ENCODE data around the gene PDE6B.
"Not testable (repeated sequence)": the region's sequence is repeated elsewhere in the genome, so short reads cannot be mapped to it uniquely, and the experiment has no call there.

PDE6B gene

GRCh38 chr4:589219-589963 is 36.0 kb upstream of the PDE6B start:
- TF ChIP-seq CTCF (IDR thresholded peaks at IDR 0.05; ENCODE audit: low read depth, low read length) = no peak
- DNase-seq (ENCODE audit: extremely low read depth, low read depth) = no peak

- no peak for TF ChIP-seq CTCF (IDR thresholded peaks at IDR 0.05; ENCODE audit: low read depth, low read length)
- no peak for DNase-seq (ENCODE audit: extremely low read depth, low read depth)
These were observed 35.0 kb upstream of the PDE6B start for GRCh38 chr4:590313-590841.

GRCh38 chr4:592178-592577 is 33.2 kb upstream of the PDE6B start:
- not testable (repeated sequence) for DNase-seq (ENCODE audit: extremely low read depth, low read depth)

- no peak for TF ChIP-seq CTCF (IDR thresholded peaks at IDR 0.05; ENCODE audit: low read depth, low read length)
- no peak for DNase-seq (ENCODE audit: extremely low read depth, low read depth)
These were observed 32.4 kb upstream of the PDE6B start for GRCh38 chr4:592825-593520.

- DNase-seq (ENCODE audit: extremely low read depth, low read depth) = no peak
- no peak for TF ChIP-seq CTCF (IDR thresholded peaks at IDR 0.05; ENCODE audit: low read depth, low read length)
These were observed 26.4 kb upstream of the PDE6B start for GRCh38 chr4:598925-599324.

- no peak for TF ChIP-seq CTCF (IDR thresholded peaks at IDR 0.05; ENCODE audit: low read depth, low read length)
- DNase-seq (ENCODE audit: extremely low read depth, low read depth) = no peak
These were observed 25.2 kb upstream of the PDE6B start for GRCh38 chr4:600166-600565.

- DNase-seq (ENCODE audit: extremely low read depth, low read depth) = no peak
- TF ChIP-seq CTCF (IDR thresholded peaks at IDR 0.05; ENCODE audit: low read depth, low read length) = no peak
These were observed 24.4 kb upstream of the PDE6B start for GRCh38 chr4:600850-601515.

Data from AG09319 (cell line).